Endothelial cell of umbilical vein (primary cell): ENCODE measurements around the gene SLC2A14.

ENCODE experiments used
- CTCF ChIP-seq, 2 donors: IDR thresholded peaks; 1 replicate in 1 of 2; 2 replicates in 1 of 2; pipeline ENCODE4 v1.5.1; 2011; ENCODE audit warnings: low read length in 2 of 2, mild to moderate bottlenecking in 2 of 2, moderate library complexity in 2 of 2, control low read depth in 1 of 2, inconsistent platforms in 1 of 2, low read depth in 1 of 2; ENCODE audit not compliant: insufficient read depth in 1 of 2; ENCODE audit errors: extremely low read depth in 1 of 2
- EZH2 ChIP-seq: IDR thresholded peaks from 2 replicates; pipeline ENCODE4 v1.6.1; 2012; ENCODE audit warnings: borderline replicate concordance, low read depth, mild to moderate bottlenecking, moderate library complexity, low read length, inconsistent platforms; ENCODE audit not compliant: severe bottlenecking
- JUN ChIP-seq: IDR thresholded peaks from 2 replicates; pipeline ENCODE4 v1.6.1; 2011; ENCODE audit warnings: borderline replicate concordance, low read depth; ENCODE audit not compliant: insufficient read length, insufficient read depth
- MAX ChIP-seq: IDR thresholded peaks from 2 replicates; pipeline ENCODE4 v1.6.1; 2011; ENCODE audit not compliant: insufficient read depth, insufficient read length

GRCh38 chr12:7916936-7917335, 44.2 kb upstream of the SLC2A14 start:
- TF ChIP-seq CTCF (IDR thresholded peaks at IDR 0.05; ENCODE audit: extremely low read depth in 1 of 2, insufficient read depth in 1 of 2, low read depth in 1 of 2, low read length in 2 of 2): no peak
- TF ChIP-seq EZH2: no peak
- TF ChIP-seq MAX: no peak
- TF ChIP-seq JUN: no peak
